Subcutaneous adipose tissue (tissue), 4 donors: Measurements from ENCODE around the gene MLC1. TPM values are rescaled to one million over a fixed set of nuclear protein-coding genes. Genes with fewer than 3 reads are reported as not detected.

Experiments
- total RNA-seq, 4 donors: library from RNA; depleted of rRNA; stranded (reverse); fragments of >200 nt; gene quantifications; one replicate each; pipeline ENCODE4 v1.1.0, GENCODE V29; 2016
- TF ChIP-seq, protein P1 (sequence below): fragments of 450-650 bp; IDR thresholded peaks from one replicate; pipeline ENCODE4 v1.5.1; 2016; ENCODE audit warnings: low read depth, mild to moderate bottlenecking, control low read depth, antibody characterized with exemption, moderate library complexity

Gene MLC1
- total RNA-seq, 4 donors from 2014 or later, result 0.22 to 1.1 TPM; not detected in 2

GRCh38 chr22:50031189-50032091, 53.8 kb downstream of the MLC1 start:
- TF ChIP-seq, protein P1, sequence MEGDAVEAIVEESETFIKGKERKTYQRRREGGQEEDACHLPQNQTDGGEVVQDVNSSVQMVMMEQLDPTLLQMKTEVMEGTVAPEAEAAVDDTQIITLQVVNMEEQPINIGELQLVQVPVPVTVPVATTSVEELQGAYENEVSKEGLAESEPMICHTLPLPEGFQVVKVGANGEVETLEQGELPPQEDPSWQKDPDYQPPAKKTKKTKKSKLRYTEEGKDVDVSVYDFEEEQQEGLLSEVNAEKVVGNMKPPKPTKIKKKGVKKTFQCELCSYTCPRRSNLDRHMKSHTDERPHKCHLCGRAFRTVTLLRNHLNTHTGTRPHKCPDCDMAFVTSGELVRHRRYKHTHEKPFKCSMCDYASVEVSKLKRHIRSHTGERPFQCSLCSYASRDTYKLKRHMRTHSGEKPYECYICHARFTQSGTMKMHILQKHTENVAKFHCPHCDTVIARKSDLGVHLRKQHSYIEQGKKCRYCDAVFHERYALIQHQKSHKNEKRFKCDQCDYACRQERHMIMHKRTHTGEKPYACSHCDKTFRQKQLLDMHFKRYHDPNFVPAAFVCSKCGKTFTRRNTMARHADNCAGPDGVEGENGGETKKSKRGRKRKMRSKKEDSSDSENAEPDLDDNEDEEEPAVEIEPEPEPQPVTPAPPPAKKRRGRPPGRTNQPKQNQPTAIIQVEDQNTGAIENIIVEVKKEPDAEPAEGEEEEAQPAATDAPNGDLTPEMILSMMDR, result no peak

GRCh38 chr22:50030297-50031188, 54.7 kb downstream of the MLC1 start:
- TF ChIP-seq, protein P1, result no peak

GRCh38 chr22:50027639-50028537, 57.3 kb downstream of the MLC1 start:
- TF ChIP-seq, protein P1, result no peak

GRCh38 chr22:50025993-50026392, 59.2 kb downstream of the MLC1 start:
- TF ChIP-seq, protein P1, result no peak

DNA sequence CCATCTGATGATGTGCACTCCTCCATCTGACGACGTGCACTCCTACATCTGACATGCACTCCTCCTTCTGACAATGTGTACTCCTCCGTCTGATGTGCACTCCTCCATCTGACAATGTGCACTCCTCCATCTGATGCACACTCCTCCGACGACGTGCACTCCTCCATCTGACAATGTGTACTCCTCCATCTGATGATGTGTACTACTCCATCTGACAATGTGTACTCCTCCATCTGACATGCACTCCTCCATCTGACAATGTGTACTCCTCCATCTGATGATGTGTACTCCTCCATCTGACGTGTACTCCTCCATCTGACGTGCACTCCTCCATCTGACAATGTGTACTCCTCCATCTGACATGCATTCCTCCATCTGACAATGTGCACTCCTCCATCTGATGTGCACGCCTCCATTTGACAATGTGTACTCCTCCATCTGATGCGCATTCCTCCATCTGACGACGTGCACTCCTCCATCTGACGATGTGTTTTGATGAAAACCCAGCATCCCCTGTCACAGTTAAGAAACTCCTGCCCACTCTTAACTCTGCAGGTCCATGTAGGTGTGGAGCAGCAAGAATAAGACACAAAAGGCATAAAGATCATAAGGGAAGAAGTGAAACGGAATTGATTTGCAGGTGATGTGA, 62.9 kb downstream of the MLC1 start:
- TF ChIP-seq, protein P1, result no peak

GRCh38 chr22:50020606-50021005, 64.6 kb downstream of the MLC1 start:
- TF ChIP-seq, protein P1, result no peak
